NB4 (cell line): ENCODE measurements around the gene CD38.

Experiments
- CTCF ChIP-seq: IDR thresholded peaks from one replicate; pipeline ENCODE4 v1.5.1; 2012; ENCODE audit warnings: low read depth, low read length
- POLR2A ChIP-seq: IDR thresholded peaks from 2 replicates; pipeline ENCODE4 v1.6.1; 2011; ENCODE audit warnings: mild to moderate bottlenecking; ENCODE audit not compliant: insufficient read length; ENCODE audit errors: extremely low read depth

GRCh38 chr4:15898902-15899301, 120.8 kb downstream of the CD38 start:
- TF ChIP-seq CTCF (no peak), POLR2A (no peak)
